ENCODE results near the gene ATP4A. TPM values are rescaled to one million over a fixed set of nuclear protein-coding genes. Genes with fewer than 3 reads are reported as not detected.
A peak's percentile ranks its signal among the peaks of the same experiment; 100 is the strongest.

ATP4A gene
- total RNA-seq, 4 donors from 2014 or later = 0.18 TPM; not detected in 3

DNA sequence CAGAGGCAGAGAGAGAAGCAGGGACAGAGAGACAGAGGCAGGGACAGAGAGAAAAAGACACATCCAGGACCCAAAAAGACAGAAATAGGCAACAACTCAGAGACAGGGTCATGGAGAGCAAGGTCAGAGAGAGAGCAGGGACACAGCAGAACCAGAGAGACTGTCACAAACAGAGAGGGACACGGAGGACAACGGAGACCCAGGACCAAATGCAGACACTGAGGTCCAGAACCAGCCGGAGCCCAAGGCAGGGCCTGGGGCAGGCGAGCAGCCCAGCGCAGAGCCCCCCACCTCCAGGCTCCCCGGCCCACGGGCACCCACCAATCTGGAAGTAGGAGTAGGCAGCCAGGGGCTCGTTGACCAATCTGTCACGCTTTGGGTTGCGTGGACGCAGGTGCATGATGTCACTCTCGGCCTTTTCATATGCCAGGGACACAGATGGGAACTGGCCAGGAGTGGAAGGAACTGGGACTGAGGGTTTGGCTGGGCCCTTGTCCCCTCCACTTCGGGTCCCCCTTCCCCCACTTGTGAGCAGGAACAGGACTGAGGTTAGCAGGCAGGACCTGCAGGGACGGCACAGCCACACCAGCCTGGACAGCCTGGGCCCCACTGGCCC is 10.0 kb downstream of the ATP4A start:
- no peak for DNase-seq
- Histone ChIP-seq H3K4me1 (peaks cover 6 to 21% (median 11%) of the 10 kb centered on the region in 3 donors), H3K27ac (no peak overlapping the region), H3K27me3 (peaks cover 0 to 16% (median 3%) of the 10 kb centered on the region in 4 donors), H3K9me3 (no peaks in the 10 kb centered on the region), H3K4me3 (no peak overlapping the region), H3K36me3 (peaks cover 0 to 20% (median 7%) of the 10 kb centered on the region in 3 donors)
- 65% methylated on average over 8 to 11 of the region's 14 CpGs for WGBS, 2 donors
- intact Hi-C loops (cut with DNase I) = no loop called here
- TF ChIP-seq, protein P1, sequence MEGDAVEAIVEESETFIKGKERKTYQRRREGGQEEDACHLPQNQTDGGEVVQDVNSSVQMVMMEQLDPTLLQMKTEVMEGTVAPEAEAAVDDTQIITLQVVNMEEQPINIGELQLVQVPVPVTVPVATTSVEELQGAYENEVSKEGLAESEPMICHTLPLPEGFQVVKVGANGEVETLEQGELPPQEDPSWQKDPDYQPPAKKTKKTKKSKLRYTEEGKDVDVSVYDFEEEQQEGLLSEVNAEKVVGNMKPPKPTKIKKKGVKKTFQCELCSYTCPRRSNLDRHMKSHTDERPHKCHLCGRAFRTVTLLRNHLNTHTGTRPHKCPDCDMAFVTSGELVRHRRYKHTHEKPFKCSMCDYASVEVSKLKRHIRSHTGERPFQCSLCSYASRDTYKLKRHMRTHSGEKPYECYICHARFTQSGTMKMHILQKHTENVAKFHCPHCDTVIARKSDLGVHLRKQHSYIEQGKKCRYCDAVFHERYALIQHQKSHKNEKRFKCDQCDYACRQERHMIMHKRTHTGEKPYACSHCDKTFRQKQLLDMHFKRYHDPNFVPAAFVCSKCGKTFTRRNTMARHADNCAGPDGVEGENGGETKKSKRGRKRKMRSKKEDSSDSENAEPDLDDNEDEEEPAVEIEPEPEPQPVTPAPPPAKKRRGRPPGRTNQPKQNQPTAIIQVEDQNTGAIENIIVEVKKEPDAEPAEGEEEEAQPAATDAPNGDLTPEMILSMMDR (IDR thresholded peaks at IDR 0.05) = no peak
- TF ChIP-seq POLR2A (IDR thresholded peaks at IDR 0.05) = no peak

GRCh38 chr19:35552534-35553384 is 10.7 kb downstream of the ATP4A start:
- no peak for DNase-seq
- TF ChIP-seq, protein P1 (IDR thresholded peaks at IDR 0.05) = no peak
- no peak for TF ChIP-seq POLR2A (IDR thresholded peaks at IDR 0.05)

GRCh38 chr19:35551091-35551810 is 12.2 kb downstream of the ATP4A start:
- peaks cover 6 to 30% (median 10%) of the 10 kb centered on the region in 3 donors for H3K4me1 ChIP-seq
- no peak overlapping the region for H3K4me3 ChIP-seq
- 76 to 86% methylated on average over 17 of the region's 21 CpGs for WGBS, 2 donors
- no peak overlapping the region for H3K27ac ChIP-seq
- no peaks in the 10 kb centered on the region for H3K27me3 ChIP-seq
- no peak for TF ChIP-seq POLR2A (IDR thresholded peaks at IDR 0.05)
- no peaks in the 10 kb centered on the region for H3K9me3 ChIP-seq
- no peak for DNase-seq
- intact Hi-C loops (cut with DNase I) = no loop called here
- peaks cover 0 to 39% (median 7%) of the 10 kb centered on the region in 3 donors for H3K36me3 ChIP-seq

More at GRCh38 chr19:35552534-35553384, 10.7 kb downstream of the ATP4A start:
- peaks cover 0 to 19% (median 4%) of the 10 kb centered on the region in 3 donors for H3K4me1 ChIP-seq
- WGBS, 2 donors = 53 to 58% methylated on average over 4 to 12 of the region's 13 CpGs
- no peaks in the 10 kb centered on the region for H3K9me3 ChIP-seq
- H3K27ac ChIP-seq = no peak overlapping the region
- H3K27me3 ChIP-seq = peaks cover 0 to 9% (median 0%) of the 10 kb centered on the region in 4 donors
- no peak overlapping the region for H3K4me3 ChIP-seq
- H3K36me3 ChIP-seq = peaks cover 0 to 27% (median 7%) of the 10 kb centered on the region in 3 donors
- intact Hi-C loops (cut with DNase I) = no loop called here

- Histone ChIP-seq H3K4me1 (peaks cover 9 to 35% (median 12%) of the 10 kb centered on the region in 3 donors), H3K4me3 (no peak overlapping the region), H3K27ac (no peak overlapping the region), H3K27me3 (no peaks in the 10 kb centered on the region), H3K9me3 (no peaks in the 10 kb centered on the region), H3K36me3 (peaks cover 0 to 39% (median 7%) of the 10 kb centered on the region in 3 donors)
- intact Hi-C loops (cut with DNase I) = loop anchor here (10.0 kb wide), 1 partner anchor 165 kb away; the partner anchor contains the start of gene KMT2B
- DNase-seq = no peak
- 76 to 80% methylated on average over 3 to 5 of the region's 15 CpGs for WGBS, 2 donors
- TF ChIP-seq, protein P1 (IDR thresholded peaks at IDR 0.05) = no peak
- TF ChIP-seq POLR2A (IDR thresholded peaks at IDR 0.05) = no peak
Observed at GRCh38 chr19:35549879-35550523, 13.5 kb downstream of the ATP4A start.

DNA sequence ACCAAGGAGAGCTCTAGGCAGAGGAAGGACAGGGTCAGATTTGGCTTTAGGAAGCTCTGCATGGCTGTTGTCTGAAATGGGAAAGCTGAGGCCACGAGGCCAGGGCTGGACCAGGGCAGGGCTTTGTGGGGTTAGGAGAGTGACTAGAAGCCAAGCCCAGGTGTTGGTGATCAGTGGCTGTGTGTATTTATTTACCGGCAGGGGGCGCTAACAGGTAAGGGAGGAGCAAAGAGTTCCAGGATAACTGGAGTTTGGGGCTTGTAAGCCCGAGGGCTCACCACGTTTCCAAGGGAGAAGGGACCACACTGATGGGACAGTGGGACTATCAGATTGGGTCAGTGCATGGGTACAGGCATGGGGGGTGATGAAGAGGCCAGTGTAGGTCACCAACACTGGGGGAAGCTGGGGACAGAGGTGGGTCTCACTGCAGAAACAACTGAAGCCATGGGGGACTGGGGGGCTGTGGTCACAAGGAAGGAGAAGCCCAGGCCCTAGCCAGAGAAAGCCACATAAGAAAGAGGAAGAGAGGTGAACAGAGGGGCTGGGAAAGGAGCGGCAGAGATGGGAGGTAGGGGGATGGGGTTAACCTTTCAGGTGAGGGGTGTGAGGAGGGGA is 14.2 kb downstream of the ATP4A start:
- Histone ChIP-seq H3K4me3 (no peak overlapping the region), H3K9me3 (no peaks in the 10 kb centered on the region), H3K27me3 (no peaks in the 10 kb centered on the region), H3K27ac (no peak overlapping the region), H3K4me1 (peaks cover 14 to 42% (median 16%) of the 10 kb centered on the region in 3 donors), H3K36me3 (peaks cover 0 to 39% (median 7%) of the 10 kb centered on the region in 3 donors)
- 20 to 22% methylated on average over 6 of the region's 6 CpGs for WGBS, 2 donors
- no peak for DNase-seq
- intact Hi-C loops (cut with DNase I) = loop anchor here (10.0 kb wide), 1 partner anchor 166 kb away; the partner anchor contains the start of gene KMT2B
- no peak for TF ChIP-seq POLR2A (IDR thresholded peaks at IDR 0.05)
- TF ChIP-seq, protein P1 (IDR thresholded peaks at IDR 0.05) = peak; percentile 69 to 83 (median 76)
